Mesendoderm (in vitro differentiated cells): ENCODE results near the gene POLN.
"Not testable (repeated sequence)": the region's sequence is repeated elsewhere in the genome, so short reads cannot be mapped to it uniquely, and the experiment has no call there.

ENCODE experiments used
- DNase-seq: peaks from one replicate; pipeline ENCODE4 v3.0.0; 2013
- H2AK5ac ChIP-seq: 2 replicates; pipeline ENCODE4 v1.6.1; 2013; ENCODE audit warnings: low read length, inconsistent platforms
- H2BK120ac ChIP-seq: 2 replicates; pipeline ENCODE4 v1.6.1; 2013; ENCODE audit warnings: low read depth, mild to moderate bottlenecking, low read length, moderate library complexity, mixed read lengths
- H2BK15ac ChIP-seq: replicated peaks from 2 replicates; pipeline ENCODE4 v1.6.1; 2013; ENCODE audit warnings: low read depth, mild to moderate bottlenecking, moderate library complexity
- H2BK5ac ChIP-seq: 2 replicates; pipeline ENCODE4 v1.6.1; 2013; ENCODE audit warnings: low read length, inconsistent platforms
- H3K18ac ChIP-seq: 2 replicates; pipeline ENCODE4 v1.6.1; 2013; ENCODE audit warnings: mild to moderate bottlenecking, low read length, mixed read lengths
- H3K23ac ChIP-seq: one replicate; pipeline ENCODE4 v1.6.1; 2013; ENCODE audit warnings: low read length
- H3K27ac ChIP-seq: 2 replicates; pipeline ENCODE4 v1.5.1; 2013; ENCODE audit warnings: low read depth, mild to moderate bottlenecking, inconsistent platforms, low read length, moderate library complexity
- H3K27me3 ChIP-seq: 2 replicates; pipeline ENCODE4 v1.6.1; 2013; ENCODE audit warnings: low read length, control low read depth, mild to moderate bottlenecking, inconsistent platforms; ENCODE audit not compliant: insufficient read depth, poor library complexity
- H3K36me3 ChIP-seq: 2 replicates; pipeline ENCODE4 v1.6.1; 2013; ENCODE audit warnings: low read length, inconsistent platforms; ENCODE audit not compliant: control insufficient read depth, insufficient read depth
- H3K4ac ChIP-seq: one replicate; pipeline ENCODE4 v1.6.1; 2013; ENCODE audit warnings: low read depth, mild to moderate bottlenecking, low read length, moderate library complexity
- H3K4me1 ChIP-seq: 2 replicates; pipeline ENCODE4 v1.6.1; 2013; ENCODE audit warnings: low read depth, low read length, inconsistent platforms; ENCODE audit not compliant: control insufficient read depth
- H3K4me2 ChIP-seq: 2 replicates; pipeline ENCODE4 v1.6.1; 2013; ENCODE audit warnings: low read length
- H3K4me3 ChIP-seq: 2 replicates; pipeline ENCODE4 v1.5.1; 2013; ENCODE audit warnings: mild to moderate bottlenecking, low read length
- H3K56ac ChIP-seq: one replicate; pipeline ENCODE4 v1.6.1; 2013; ENCODE audit warnings: low read length
- H3K79me1 ChIP-seq: 2 replicates; pipeline ENCODE4 v1.6.1; 2013; ENCODE audit warnings: low read length, inconsistent platforms
- H3K79me2 ChIP-seq: 2 replicates; pipeline ENCODE4 v1.6.1; 2013; ENCODE audit warnings: mild to moderate bottlenecking, low read length; ENCODE audit not compliant: control insufficient read depth, insufficient read depth
- H3K9ac ChIP-seq: 2 replicates; pipeline ENCODE4 v1.6.1; 2013; ENCODE audit warnings: low read length, inconsistent platforms
- H4K5ac ChIP-seq: one replicate; pipeline ENCODE4 v1.6.1; 2013; ENCODE audit warnings: low read length
- H4K8ac ChIP-seq: one replicate; pipeline ENCODE4 v1.6.1; 2013; ENCODE audit warnings: low read depth, mild to moderate bottlenecking, control low read depth, low read length, moderate library complexity
- whole genome bisulfite sequencing: extraction: QIAGEN DNeasy Blood & Tissue Kit; methylation state at CpG from one replicate; pipeline ENCODE4 v1.1.7; 2013; ENCODE audit warnings: low lambda C conversion rate, missing lambda C conversion rate; ENCODE audit not compliant: insufficient coverage; ENCODE audit errors: extremely low coverage; 5-methylcytosine and 5-hydroxymethylcytosine counted together

POLN gene

DNA sequence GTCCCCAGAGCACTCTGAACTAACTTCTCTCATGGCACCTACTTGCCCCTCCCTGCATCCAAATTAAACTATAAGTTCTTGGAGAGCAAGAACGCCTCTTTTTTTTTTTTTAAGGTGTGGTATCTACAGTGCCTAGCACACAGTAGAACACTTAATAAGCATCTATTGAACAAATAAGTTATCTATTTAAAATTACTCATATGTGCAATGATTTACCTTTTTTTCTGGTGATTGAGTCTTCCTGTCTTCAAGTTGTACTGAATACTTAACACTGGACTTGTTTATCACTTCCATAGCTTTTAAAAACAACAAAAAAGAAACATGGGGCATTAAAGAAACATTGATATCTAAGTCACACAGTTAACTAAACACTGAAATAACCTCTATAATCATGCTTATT, 29.1 kb downstream of the POLN start:
- no peak overlapping the region for H2BK5ac ChIP-seq

GRCh38 chr4:2202789-2203188, 39.1 kb downstream of the POLN start:
- H3K36me3 ChIP-seq, H3K4me1 ChIP-seq, H4K5ac ChIP-seq, H2BK5ac ChIP-seq, H3K27me3 ChIP-seq, H2BK15ac ChIP-seq, H3K79me1 ChIP-seq, H4K8ac ChIP-seq, H3K4me3 ChIP-seq, H3K79me2 ChIP-seq, H3K18ac ChIP-seq, H3K4ac ChIP-seq, H3K9ac ChIP-seq, H3K27ac ChIP-seq, H3K56ac ChIP-seq, H3K23ac ChIP-seq, H2BK120ac ChIP-seq, H2AK5ac ChIP-seq, H3K4me2 ChIP-seq, DNase-seq: not testable (repeated sequence)
- WGBS = no CpG with 5 or more reads among the region's 1 CpG

More for the DNA sequence above, 29.1 kb downstream of the POLN start:
- no CpG with 5 or more reads among the region's 1 CpG for WGBS
- no peak overlapping the region for H3K4me3 ChIP-seq
- H3K27me3 ChIP-seq = no peaks in the 10 kb centered on the region
- no peaks in the 10 kb centered on the region for H3K79me2 ChIP-seq
- no peak overlapping the region for H3K27ac ChIP-seq
- H3K36me3 ChIP-seq = no peaks in the 10 kb centered on the region
- no peak overlapping the region for H3K23ac ChIP-seq
- H3K79me1 ChIP-seq = no peaks in the 10 kb centered on the region
- no peak overlapping the region for H3K4ac ChIP-seq
- no peak overlapping the region for H4K5ac ChIP-seq
- H3K4me1 ChIP-seq = no peaks in the 10 kb centered on the region
- no peak overlapping the region for H2AK5ac ChIP-seq
- no peak overlapping the region for H3K18ac ChIP-seq
- H2BK15ac ChIP-seq = no peak overlapping the region
- no peak overlapping the region for H3K4me2 ChIP-seq
- no peak overlapping the region for H3K9ac ChIP-seq
- no peak overlapping the region for H3K56ac ChIP-seq
- no peak for DNase-seq
- H4K8ac ChIP-seq = no peak overlapping the region
- H2BK120ac ChIP-seq = no peak overlapping the region

DNA sequence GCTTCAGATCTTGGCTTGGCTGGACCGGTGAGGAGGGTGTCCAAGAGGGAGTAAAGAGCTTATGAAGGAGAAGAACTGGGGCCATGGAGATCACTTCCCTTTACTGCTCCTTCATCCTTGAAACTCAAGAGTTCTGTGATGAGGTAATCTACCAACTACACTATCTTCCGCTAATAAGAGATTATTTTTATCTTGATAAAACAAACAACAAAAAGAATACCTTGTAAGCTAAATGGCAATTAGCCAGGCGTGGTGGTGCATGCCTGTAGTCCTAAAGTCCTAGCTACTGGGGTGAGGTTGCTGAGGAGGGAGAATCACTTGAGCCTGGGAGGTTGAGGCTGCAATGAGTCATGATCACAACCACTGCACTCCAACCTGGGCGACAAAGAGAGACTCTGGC, 47.4 kb downstream of the POLN start:
- H4K8ac ChIP-seq = no peak overlapping the region
- WGBS = no CpG with 5 or more reads among the region's 4 CpGs
- DNase-seq = peak; percentile 30

DNA sequence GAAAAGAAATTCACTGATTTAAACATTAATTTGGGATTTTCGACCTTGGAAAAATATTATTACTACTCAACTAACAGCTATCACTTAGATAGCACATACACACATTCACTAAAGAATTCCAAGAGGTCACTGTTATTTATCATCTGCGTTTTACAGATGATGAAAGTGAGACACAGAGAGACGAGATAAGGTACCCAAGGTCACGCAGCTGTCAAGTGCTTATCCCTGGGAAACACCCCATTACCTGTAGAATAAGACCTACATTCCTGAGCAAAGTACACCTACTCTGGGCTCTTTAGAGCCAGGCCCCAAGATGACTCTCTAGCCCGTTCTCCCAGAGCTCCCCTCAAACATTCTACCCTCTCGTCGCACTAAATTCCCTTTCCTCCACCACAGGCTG, 48.6 kb downstream of the POLN start:
- no peak overlapping the region for H3K4me2 ChIP-seq
- no peak overlapping the region for H4K8ac ChIP-seq
- no peaks in the 10 kb centered on the region for H3K4me1 ChIP-seq
- H3K4me3 ChIP-seq = no peak overlapping the region
- H3K23ac ChIP-seq = no peak overlapping the region
- H2BK5ac ChIP-seq = no peak overlapping the region
- H3K79me2 ChIP-seq = no peaks in the 10 kb centered on the region
- no peak overlapping the region for H3K56ac ChIP-seq
- no CpG with 5 or more reads among the region's 7 CpGs for WGBS
- no peak overlapping the region for H3K9ac ChIP-seq
- no peak overlapping the region for H3K4ac ChIP-seq
- no peak overlapping the region for H4K5ac ChIP-seq
- no peaks in the 10 kb centered on the region for H3K27me3 ChIP-seq
- no peak overlapping the region for H3K27ac ChIP-seq
- no peak overlapping the region for H3K18ac ChIP-seq
- no peak overlapping the region for H2BK120ac ChIP-seq
- no peak overlapping the region for H2AK5ac ChIP-seq
- H2BK15ac ChIP-seq = no peak overlapping the region
- H3K79me1 ChIP-seq = no peaks in the 10 kb centered on the region
- H3K36me3 ChIP-seq = no peaks in the 10 kb centered on the region
- no peak for DNase-seq

More for the DNA sequence above, 47.4 kb downstream of the POLN start:
- Histone ChIP-seq H4K5ac (no peak overlapping the region), H3K79me1 (no peaks in the 10 kb centered on the region), H3K79me2 (no peaks in the 10 kb centered on the region), H3K27ac (no peak overlapping the region), H3K27me3 (no peaks in the 10 kb centered on the region), H3K4me3 (no peak overlapping the region), H3K4me2 (no peak overlapping the region), H2BK120ac (no peak overlapping the region), H3K56ac (no peak overlapping the region), H2AK5ac (no peak overlapping the region), H2BK15ac (no peak overlapping the region), H3K4ac (no peak overlapping the region), H3K36me3 (no peaks in the 10 kb centered on the region), H3K9ac (no peak overlapping the region), H3K23ac (no peak overlapping the region), H3K4me1 (no peaks in the 10 kb centered on the region), H3K18ac (no peak overlapping the region), H2BK5ac (no peak overlapping the region)

DNA sequence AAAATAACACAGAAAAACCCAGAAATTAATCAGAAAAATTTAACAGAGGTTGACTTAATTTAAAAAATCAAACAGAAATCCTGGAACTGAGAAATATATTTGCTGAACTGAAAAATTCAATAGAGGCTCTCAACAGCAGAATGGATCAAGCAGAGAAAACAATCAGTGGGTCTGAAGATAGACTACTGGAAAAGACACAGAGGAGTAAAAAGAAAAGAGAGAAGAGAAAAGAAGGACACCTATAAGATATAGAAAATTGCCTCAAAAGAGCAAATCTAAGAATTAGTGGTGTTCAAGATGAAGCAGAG, 55.1 kb downstream of the POLN start:
- no peaks in the 10 kb centered on the region for H3K4me1 ChIP-seq
- H3K27me3 ChIP-seq = no peaks in the 10 kb centered on the region
- no peaks in the 10 kb centered on the region for H3K79me2 ChIP-seq
- no peak overlapping the region for H3K4me3 ChIP-seq
- no peak overlapping the region for H2BK5ac ChIP-seq
- no peak overlapping the region for H3K9ac ChIP-seq
- H2BK15ac ChIP-seq = no peak overlapping the region
- H3K4ac ChIP-seq = no peak overlapping the region
- no peak overlapping the region for H3K27ac ChIP-seq
- H3K4me2 ChIP-seq = no peak overlapping the region
- no peak overlapping the region for H2AK5ac ChIP-seq
- no peak overlapping the region for H2BK120ac ChIP-seq
- H3K18ac ChIP-seq = no peak overlapping the region
- H3K56ac ChIP-seq = no peak overlapping the region
- no peaks in the 10 kb centered on the region for H3K79me1 ChIP-seq
- H4K5ac ChIP-seq = no peak overlapping the region
- H3K36me3 ChIP-seq = no peaks in the 10 kb centered on the region
- no peak for DNase-seq
- H4K8ac ChIP-seq = no peak overlapping the region
- H3K23ac ChIP-seq = no peak overlapping the region

DNA sequence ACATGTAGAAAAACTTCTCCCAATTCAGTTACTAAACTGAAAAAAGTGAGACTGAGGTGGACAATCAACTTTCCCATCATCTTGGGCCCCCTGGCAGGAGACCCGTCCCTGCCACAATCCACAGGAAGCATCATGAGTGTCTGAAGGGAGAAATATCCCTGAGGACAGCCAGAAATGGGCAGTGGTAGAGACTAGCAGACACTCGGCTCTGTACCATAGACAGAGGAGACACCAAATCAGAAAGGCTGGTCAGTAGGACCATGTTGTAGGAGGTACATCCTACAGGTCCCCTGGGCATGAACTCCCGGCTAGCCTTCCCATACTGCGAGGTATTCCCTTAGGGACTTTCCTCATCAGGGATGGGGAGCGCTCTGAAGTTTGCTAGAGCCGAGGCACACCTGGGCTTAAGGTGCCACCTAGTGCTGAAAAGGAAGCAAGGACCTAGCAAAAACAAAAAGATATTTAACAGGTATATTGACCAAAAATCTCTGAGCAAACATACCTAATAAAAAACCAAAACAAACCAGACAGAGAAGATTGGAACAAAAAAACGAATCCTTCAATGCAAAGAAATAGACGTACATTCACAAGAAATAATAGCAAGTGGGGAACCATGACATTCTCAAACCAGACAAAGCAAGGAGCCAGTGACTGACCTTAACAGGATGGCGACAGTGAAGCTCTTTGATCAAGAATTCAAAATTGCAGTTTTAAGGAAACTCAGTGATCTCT, 55.6 kb downstream of the POLN start:
- no peaks in the 10 kb centered on the region for H3K4me1 ChIP-seq
- H3K27me3 ChIP-seq = no peaks in the 10 kb centered on the region
- H3K23ac ChIP-seq = no peak overlapping the region
- H3K18ac ChIP-seq = no peak overlapping the region
- no peak overlapping the region for H3K4me2 ChIP-seq
- H3K4me3 ChIP-seq = no peak overlapping the region
- no peak overlapping the region for H4K8ac ChIP-seq
- no peak overlapping the region for H2BK5ac ChIP-seq
- H2BK15ac ChIP-seq = no peak overlapping the region
- no CpG with 5 or more reads among the region's 9 CpGs for WGBS
- no peak overlapping the region for H4K5ac ChIP-seq
- H3K36me3 ChIP-seq = no peaks in the 10 kb centered on the region
- no peak overlapping the region for H3K56ac ChIP-seq
- H3K79me2 ChIP-seq = no peaks in the 10 kb centered on the region
- DNase-seq = peak; percentile 83
- no peaks in the 10 kb centered on the region for H3K79me1 ChIP-seq
- H3K4ac ChIP-seq = no peak overlapping the region
- H3K27ac ChIP-seq = no peak overlapping the region
- H2AK5ac ChIP-seq = no peak overlapping the region
- no peak overlapping the region for H3K9ac ChIP-seq
- H2BK120ac ChIP-seq = no peak overlapping the region
